B cell (primary cell): Measurements from ENCODE around the gene VPS26C. TPM values are rescaled to one million over a fixed set of nuclear protein-coding genes. Genes with fewer than 3 reads are reported as not detected.

Experiments
- ATAC-seq: fragments of 200-7000 bp; cut with Tn5 transposase; one replicate; pipeline ENCODE4 v1.10.0; 2021; ENCODE audit warnings: low read depth, mild to moderate bottlenecking, moderate number of reproducible peaks, moderate library complexity
- CTCF ChIA-PET: fragments of 350-600 bp; sonication (Branson Sonifier 250); formaldehyde crosslinking; loops from one replicate; lab custom pipeline; 2021; ENCODE audit warnings: antibody characterized with exemption, inconsistent platforms; lab: Charles Lee
- POLR2A ChIA-PET: fragments of 350-600 bp; sonication (Branson Sonifier 250); formaldehyde crosslinking; loops from one replicate; lab custom pipeline; 2021; ENCODE audit warnings: antibody characterized with exemption; lab: Charles Lee
- DNase-seq: peaks from one replicate; pipeline ENCODE4 v3.0.0; 2013
- H2AFZ ChIP-seq: 2 replicates; pipeline ENCODE4 v1.6.1; 2012; ENCODE audit warnings: mild to moderate bottlenecking, low read depth, low read length; ENCODE audit not compliant: insufficient read depth, poor library complexity, severe bottlenecking
- H3K27ac ChIP-seq, 2 donors: 1 replicate in 1 of 2; 2 replicates in 1 of 2; pipeline ENCODE4 v1.5.1; 2012 to 2013; ENCODE audit warnings: low read length in 2 of 2, mild to moderate bottlenecking in 2 of 2, moderate library complexity in 1 of 2
- H3K27me3 ChIP-seq, 4 experiments: fragments of 200-600 bp in 1 of 4; sonication (generic) in 1 of 4; replicated peaks in 1 of 4; 1 replicate in 2 of 4; 2 replicates in 2 of 4; pipeline versions ENCODE4 v1.6.1 to v1.7.0; 2013 to 2016; ENCODE audit warnings: low read length in 3 of 4, mild to moderate bottlenecking in 2 of 4, mixed read lengths in 1 of 4, moderate library complexity in 1 of 4; ENCODE audit not compliant: insufficient read depth in 4 of 4, control insufficient read depth in 3 of 4; ENCODE audit errors: control extremely low read depth in 1 of 4
- H3K36me3 ChIP-seq, 2 experiments: replicated peaks in 1 of 2; 1 replicate in 1 of 2; 2 replicates in 1 of 2; pipeline versions ENCODE4 v1.6.1 to v1.7.1; 2013; ENCODE audit warnings: low read length in 1 of 2; ENCODE audit not compliant: insufficient read depth in 2 of 2, control insufficient read depth in 1 of 2; ENCODE audit errors: control extremely low read depth in 1 of 2, extremely low read depth in 1 of 2
- H3K4me1 ChIP-seq, 2 donors: fragments of 200-600 bp in 1 of 2; sonication (generic) in 1 of 2; 1 replicate in 1 of 2; 2 replicates in 1 of 2; pipeline versions ENCODE4 v1.5.1 to v1.6.1; 2013 to 2017; ENCODE audit warnings: low read length in 2 of 2; ENCODE audit not compliant: control insufficient read depth in 2 of 2, insufficient read depth in 2 of 2
- H3K4me2 ChIP-seq: replicated peaks from 2 replicates; pipeline ENCODE3; 2012; ENCODE audit warnings: mild to moderate bottlenecking, low read depth, low read length; ENCODE audit not compliant: poor library complexity, severe bottlenecking
- H3K4me3 ChIP-seq, 5 experiments: fragments of 200-600 bp in 1 of 5; sonication (generic) in 1 of 5; 1 replicate in 3 of 5; 2 replicates in 2 of 5; pipeline versions ENCODE4 v1.5.1 to v1.7.0; 2011 to 2016; ENCODE audit warnings: low read length in 4 of 5, mild to moderate bottlenecking in 4 of 5, low read depth in 2 of 5, control low read depth in 1 of 5, moderate library complexity in 1 of 5; ENCODE audit not compliant: insufficient read depth in 1 of 5; ENCODE audit errors: control extremely low read depth in 1 of 5, extremely low read depth in 1 of 5
- H3K79me2 ChIP-seq: fragments of 200-600 bp; sonication (generic); one replicate; pipeline ENCODE4 v1.6.0; 2016; ENCODE audit warnings: low read length; ENCODE audit not compliant: control insufficient read depth, insufficient read depth
- H3K9ac ChIP-seq: fragments of 200-600 bp; sonication (generic); 2 replicates; pipeline ENCODE4 v1.6.1; 2017; ENCODE audit warnings: mild to moderate bottlenecking, low read length, moderate library complexity
- H3K9me3 ChIP-seq, 3 donors: one replicate each; pipeline versions ENCODE4 v1.6.1 to v1.7.1; 2013; ENCODE audit warnings: low read length in 2 of 3; ENCODE audit not compliant: control insufficient read depth in 2 of 3, insufficient read depth in 1 of 3; ENCODE audit errors: control extremely low read depth in 1 of 3
- H4K20me1 ChIP-seq: 2 replicates; pipeline ENCODE4 v1.6.0; 2012; ENCODE audit warnings: mild to moderate bottlenecking, low read length; ENCODE audit not compliant: insufficient read depth, control insufficient read depth, poor library complexity, severe bottlenecking
- H3K27ac Mint-ChIP-seq: one replicate; pipeline ENCODE4 v1.8.0; 2021; ENCODE audit warnings: mixed read lengths
- H3K27me3 Mint-ChIP-seq: one replicate; pipeline ENCODE4 v1.8.0; 2021; ENCODE audit warnings: mixed read lengths
- H3K4me1 Mint-ChIP-seq: one replicate; pipeline ENCODE4 v1.8.0; 2021; ENCODE audit warnings: mixed read lengths
- H3K4me3 Mint-ChIP-seq: one replicate; pipeline ENCODE4 v1.8.0; 2021; ENCODE audit warnings: mixed read lengths
- H3K9me3 Mint-ChIP-seq: one replicate; pipeline ENCODE4 v1.8.0; 2022; ENCODE audit warnings: mixed read lengths; ENCODE audit not compliant: insufficient read depth
- EZH2 ChIP-seq: IDR thresholded peaks from 2 replicates; pipeline ENCODE4 v1.6.1; 2012; ENCODE audit warnings: borderline replicate concordance, low read depth, mild to moderate bottlenecking, moderate library complexity, low read length; ENCODE audit not compliant: insufficient read depth, poor library complexity, severe bottlenecking
- WGBS: methylation state at CpG from one replicate; pipeline ENCODE4 v1.1.5; 2013; ENCODE audit warnings: missing lambda C conversion rate; ENCODE audit not compliant: insufficient coverage; 5-methylcytosine and 5-hydroxymethylcytosine counted together
- intact Hi-C: fragments of 100-400 bp; cut with micrococcal nuclease; formaldehyde crosslinking; loops from one replicate; pipeline ENCODE4 v1.10.0; 2022
- polyA plus RNA-seq: library from polyadenylated mRNA; depleted of rRNA; stranded (reverse); fragments of >200 nt; gene quantifications from 2 replicates; pipeline ENCODE4 v1.2.3, GENCODE V29; 2012
- total RNA-seq, 2 donors: library from RNA; stranded (reverse); fragments of 120-200 nt in 1 of 2; gene quantifications; 1 replicate in 1 of 2; 2 replicates in 1 of 2; pipeline versions ENCODE4 v1.2.3 to v1.2.4, GENCODE V29; 2013 to 2022
- TF ChIP-seq, protein P1 (sequence below): fragments of 200-600 bp; IDR thresholded peaks from one replicate; pipeline ENCODE4 v1.8.0; 2022; ENCODE audit warnings: antibody characterized with exemption, mild to moderate bottlenecking

The VPS26C gene
- total and polyA plus RNA-seq, 2 donors (not counting 1 experiment from before 2014, with no cell fraction given), result 34.3 to 58.6 TPM

GRCh38 chr21:37248298-37248697 is 18.8 kb downstream of the VPS26C start:
- no peak overlapping the region for H3K27ac Mint-ChIP-seq

GRCh38 chr21:37245151-37245550 is 22.0 kb downstream of the VPS26C start:
- ATAC-seq (no peak), DNase-seq (no peak)
- Mint-ChIP-seq H3K27me3 (no peaks in the 10 kb centered on the region), H3K4me3 (no peak overlapping the region), H3K27ac (no peak overlapping the region), H3K9me3 (no peaks in the 10 kb centered on the region), H3K4me1 (peaks cover 39% of the 10 kb centered on the region)
- Histone ChIP-seq H2AFZ (no peak overlapping the region), H3K4me1 (peaks cover 0 to 9% of the 10 kb centered on the region in 2 donors), H3K36me3 (peaks cover 0 to 6% of the 10 kb centered on the region in 2 experiments), H4K20me1 (peaks cover 85% of the 10 kb centered on the region), H3K4me3 (no peak overlapping the region), H3K9me3 (no peaks in the 10 kb centered on the region), H3K9ac (no peak overlapping the region), H3K27ac (no peak overlapping the region), H3K27me3 (no peaks in the 10 kb centered on the region), H3K79me2 (peaks cover 91% of the 10 kb centered on the region), H3K4me2 (no peak overlapping the region)
- ChIA-PET POLR2A (no interaction called here), CTCF (no interaction called here)
- TF ChIP-seq, protein P1, sequence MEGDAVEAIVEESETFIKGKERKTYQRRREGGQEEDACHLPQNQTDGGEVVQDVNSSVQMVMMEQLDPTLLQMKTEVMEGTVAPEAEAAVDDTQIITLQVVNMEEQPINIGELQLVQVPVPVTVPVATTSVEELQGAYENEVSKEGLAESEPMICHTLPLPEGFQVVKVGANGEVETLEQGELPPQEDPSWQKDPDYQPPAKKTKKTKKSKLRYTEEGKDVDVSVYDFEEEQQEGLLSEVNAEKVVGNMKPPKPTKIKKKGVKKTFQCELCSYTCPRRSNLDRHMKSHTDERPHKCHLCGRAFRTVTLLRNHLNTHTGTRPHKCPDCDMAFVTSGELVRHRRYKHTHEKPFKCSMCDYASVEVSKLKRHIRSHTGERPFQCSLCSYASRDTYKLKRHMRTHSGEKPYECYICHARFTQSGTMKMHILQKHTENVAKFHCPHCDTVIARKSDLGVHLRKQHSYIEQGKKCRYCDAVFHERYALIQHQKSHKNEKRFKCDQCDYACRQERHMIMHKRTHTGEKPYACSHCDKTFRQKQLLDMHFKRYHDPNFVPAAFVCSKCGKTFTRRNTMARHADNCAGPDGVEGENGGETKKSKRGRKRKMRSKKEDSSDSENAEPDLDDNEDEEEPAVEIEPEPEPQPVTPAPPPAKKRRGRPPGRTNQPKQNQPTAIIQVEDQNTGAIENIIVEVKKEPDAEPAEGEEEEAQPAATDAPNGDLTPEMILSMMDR, result no peak
- TF ChIP-seq EZH2, result no peak
- intact Hi-C loops, result no loop called here
- WGBS, result 95% methylated on average over 6 of the region's 8 CpGs

More at GRCh38 chr21:37248298-37248697, 18.8 kb downstream of the VPS26C start:
- no peak for DNase-seq
- Histone ChIP-seq H3K9me3 (no peaks in the 10 kb centered on the region), H3K36me3 (no peaks in the 10 kb centered on the region), H3K9ac (no peak overlapping the region), H3K79me2 (peaks cover 100% of the 10 kb centered on the region), H3K4me3 (no peak overlapping the region), H2AFZ (no peak overlapping the region), H3K27me3 (no peaks in the 10 kb centered on the region), H3K27ac (no peak overlapping the region), H3K4me2 (no peak overlapping the region), H3K4me1 (peaks cover 0 to 9% of the 10 kb centered on the region in 2 donors), H4K20me1 (peaks cover 72% of the 10 kb centered on the region)
- H3K27me3 Mint-ChIP-seq, result no peaks in the 10 kb centered on the region
- ATAC-seq, result no peak
- intact Hi-C loops, result no loop called here
- no CpG with 5 or more reads among the region's 1 CpG for WGBS
- ChIA-PET CTCF (no interaction called here), POLR2A (no interaction called here)
- TF ChIP-seq EZH2, result no peak
- TF ChIP-seq, protein P1, result no peak
- H3K4me3 Mint-ChIP-seq, result no peak overlapping the region
- no peaks in the 10 kb centered on the region for H3K9me3 Mint-ChIP-seq
- H3K4me1 Mint-ChIP-seq, result peaks cover 44% of the 10 kb centered on the region
